Stomach (tissue), 9 donors: ENCODE results near the gene FBXO11. TPM values are rescaled to one million over a fixed set of nuclear protein-coding genes. Genes with fewer than 3 reads are reported as not detected.

ENCODE experiments used
- DNase-seq, 2 donors: peaks; one replicate each; pipeline versions ENCODE4 v3.0.0 to v3.0.0-alpha.2; 2013 to 2019
- H3K27ac ChIP-seq, 5 donors: fragments of 200-600 bp in 4 of 5; sonication (generic) in 4 of 5; one replicate each; pipeline ENCODE4 v1.5.1; 2013 to 2019; ENCODE audit warnings: mild to moderate bottlenecking in 1 of 5, moderate library complexity in 1 of 5
- H3K27me3 ChIP-seq, 3 donors: fragments of 200-600 bp; sonication (generic); one replicate each; pipeline ENCODE4 v1.5.1; 2017 to 2019; ENCODE audit warnings: mixed run types in 1 of 3
- H3K36me3 ChIP-seq, 4 donors: fragments of 200-600 bp; sonication (generic); 1 replicate in 3 of 4; 2 replicates in 1 of 4; pipeline ENCODE4 v1.5.1; 2016 to 2019
- H3K4me1 ChIP-seq, 4 donors: fragments of 200-600 bp; sonication (generic); one replicate each; pipeline ENCODE4 v1.5.1; 2016 to 2019
- H3K4me3 ChIP-seq, 4 donors: fragments of 200-600 bp; sonication (generic) in 3 of 4; one replicate each; pipeline ENCODE4 v1.5.1; 2016 to 2019; ENCODE audit warnings: mild to moderate bottlenecking in 1 of 4
- H3K9me3 ChIP-seq, 4 donors: fragments of 200-600 bp; sonication (generic); one replicate each; pipeline ENCODE4 v1.5.1; 2016 to 2019
- EP300 ChIP-seq: sonication (generic); formaldehyde crosslinking; IDR thresholded peaks from one replicate; pipeline ENCODE4 v1.6.1; 2017; ENCODE audit warnings: antibody characterized with exemption
- POLR2A ChIP-seq, 4 donors: fragments of 450-650 bp; IDR thresholded peaks; one replicate each; pipeline ENCODE4 v1.6.1; 2016; ENCODE audit warnings: antibody characterized with exemption in 4 of 4, control low read depth in 2 of 4, mild to moderate bottlenecking in 1 of 4, moderate library complexity in 1 of 4
- POLR2AphosphoS5 ChIP-seq, 3 donors: sonication (generic); formaldehyde crosslinking; IDR thresholded peaks; one replicate each; pipeline ENCODE4 v1.6.1; 2016; ENCODE audit warnings: antibody characterized with exemption in 3 of 3
- WGBS, 5 donors: extraction: QIAGEN DNeasy Blood & Tissue Kit in 3 of 5; methylation state at CpG; one replicate each; pipeline versions ENCODE4 v1.1.5 to v1.1.7; 2013 to 2018; 5-methylcytosine and 5-hydroxymethylcytosine counted together
- intact Hi-C: fragments of 100-400 bp; cut with DNase I; formaldehyde crosslinking; loops from one replicate; pipeline ENCODE4 v1.15.1; 2023; ENCODE audit warnings: low total_unique reads
- polyA plus RNA-seq, 3 donors: library from polyadenylated mRNA; stranded (reverse); fragments of 200-250 nt; gene quantifications; one replicate each; pipeline ENCODE4 v1.2.3, GENCODE V29; 2013
- small RNA-seq, 4 donors: library from RNA; depleted of rRNA; stranded (forward); fragments of <200 nt; gene quantifications; one replicate each; pipeline ENCODE3, GENCODE V24; 2016
- total RNA-seq, 5 donors: library from RNA; depleted of rRNA; stranded (reverse); fragments of >200 nt; gene quantifications; one replicate each; pipeline versions ENCODE4 v1.1.0 to v1.2.3, GENCODE V29; 2014 to 2016
- TF ChIP-seq, protein P1 (sequence below), 7 experiments: fragments of 450-650 bp in 4 of 7; fragments of 200-600 bp in 3 of 7; sonication (generic) in 3 of 7; IDR thresholded peaks; one replicate each; pipeline ENCODE4 v1.5.1; 2016 to 2019; ENCODE audit warnings: antibody characterized with exemption in 7 of 7, control low read depth in 2 of 7, mild to moderate bottlenecking in 1 of 7
- donor health status: healthy with polysubstance abuse.
- donor health status: Bipolar disorder and iron deficiency.
- donor health status: healthy.

FBXO11 gene
- total and polyA plus RNA-seq, 8 donors, result 7.6 to 120 (median 30.8) TPM

DNA sequence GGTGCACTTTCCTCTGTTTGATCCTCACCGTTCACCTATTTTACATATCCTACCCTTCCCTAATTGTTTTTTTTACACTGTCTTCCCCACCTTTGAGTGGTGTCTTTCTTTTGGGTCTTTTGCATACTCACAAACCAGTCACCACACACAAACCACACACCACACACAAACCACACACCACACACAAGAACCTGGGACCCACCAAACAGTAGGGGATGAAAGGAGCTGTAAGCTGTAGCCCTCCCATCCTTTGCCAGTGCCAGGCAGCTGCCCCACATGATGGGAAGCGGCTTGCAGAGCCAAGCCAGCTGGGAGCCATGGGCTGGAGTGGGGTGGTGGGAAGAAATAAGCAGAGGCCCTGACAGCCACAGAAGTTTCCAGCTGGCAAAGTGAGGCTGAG lies 162.2 kb downstream of the FBXO11 start:
- no peak for DNase-seq
- Histone ChIP-seq H3K36me3 (no peaks in the 10 kb centered on the region), H3K27ac (no peak overlapping the region), H3K4me1 (no peaks in the 10 kb centered on the region), H3K4me3 (no peak overlapping the region), H3K27me3 (no peaks in the 10 kb centered on the region), H3K9me3 (peaks cover 0 to 21% (median 19%) of the 10 kb centered on the region in 4 donors)
- WGBS, 5 donors, result 65 to 80% (median 75%) methylated on average over 2 of the region's 2 CpGs
- intact Hi-C loops, result no loop called here
- TF ChIP-seq, protein P1, sequence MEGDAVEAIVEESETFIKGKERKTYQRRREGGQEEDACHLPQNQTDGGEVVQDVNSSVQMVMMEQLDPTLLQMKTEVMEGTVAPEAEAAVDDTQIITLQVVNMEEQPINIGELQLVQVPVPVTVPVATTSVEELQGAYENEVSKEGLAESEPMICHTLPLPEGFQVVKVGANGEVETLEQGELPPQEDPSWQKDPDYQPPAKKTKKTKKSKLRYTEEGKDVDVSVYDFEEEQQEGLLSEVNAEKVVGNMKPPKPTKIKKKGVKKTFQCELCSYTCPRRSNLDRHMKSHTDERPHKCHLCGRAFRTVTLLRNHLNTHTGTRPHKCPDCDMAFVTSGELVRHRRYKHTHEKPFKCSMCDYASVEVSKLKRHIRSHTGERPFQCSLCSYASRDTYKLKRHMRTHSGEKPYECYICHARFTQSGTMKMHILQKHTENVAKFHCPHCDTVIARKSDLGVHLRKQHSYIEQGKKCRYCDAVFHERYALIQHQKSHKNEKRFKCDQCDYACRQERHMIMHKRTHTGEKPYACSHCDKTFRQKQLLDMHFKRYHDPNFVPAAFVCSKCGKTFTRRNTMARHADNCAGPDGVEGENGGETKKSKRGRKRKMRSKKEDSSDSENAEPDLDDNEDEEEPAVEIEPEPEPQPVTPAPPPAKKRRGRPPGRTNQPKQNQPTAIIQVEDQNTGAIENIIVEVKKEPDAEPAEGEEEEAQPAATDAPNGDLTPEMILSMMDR (IDR thresholded peaks at IDR 0.05), result no peak
- no peak for TF ChIP-seq POLR2AphosphoS5 (IDR thresholded peaks at IDR 0.05)
- no peak for TF ChIP-seq POLR2A (IDR thresholded peaks at IDR 0.05)
- no peak for TF ChIP-seq EP300

DNA sequence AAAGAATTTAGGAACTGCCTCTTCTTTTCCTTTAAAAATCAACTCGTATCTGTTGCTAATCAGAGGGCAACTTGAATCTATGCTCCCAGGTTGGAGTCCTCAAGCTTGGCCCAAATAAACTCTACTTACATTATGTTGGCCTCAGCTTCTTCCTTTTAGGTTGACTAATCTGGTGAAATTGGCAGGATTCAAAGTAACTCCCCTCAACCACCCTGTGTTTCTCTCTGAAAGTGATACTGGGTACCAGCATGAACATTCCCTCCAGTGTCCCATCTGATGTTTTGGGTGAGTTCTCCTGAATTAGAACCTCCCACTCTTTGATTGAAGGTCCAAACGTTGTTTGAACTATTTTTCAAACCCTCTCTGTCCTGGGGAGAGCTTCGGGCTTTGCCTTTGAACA lies 164.7 kb downstream of the FBXO11 start:
- Histone ChIP-seq H3K27ac (no peak overlapping the region), H3K9me3 (peaks cover 0 to 1% (median under 1%) of the 10 kb centered on the region in 4 donors), H3K4me3 (no peak overlapping the region), H3K27me3 (no peaks in the 10 kb centered on the region), H3K4me1 (no peaks in the 10 kb centered on the region), H3K36me3 (no peaks in the 10 kb centered on the region)
- intact Hi-C loops, result no loop called here
- TF ChIP-seq POLR2AphosphoS5 (IDR thresholded peaks at IDR 0.05) (no peak), EP300 (no peak), POLR2A (IDR thresholded peaks at IDR 0.05) (no peak)
- TF ChIP-seq, protein P1 (IDR thresholded peaks at IDR 0.05), result no peak
- DNase-seq, result no peak
- 39 to 45% (median 41%) methylated on average over 3 of the region's 3 CpGs for WGBS, 5 donors

DNA sequence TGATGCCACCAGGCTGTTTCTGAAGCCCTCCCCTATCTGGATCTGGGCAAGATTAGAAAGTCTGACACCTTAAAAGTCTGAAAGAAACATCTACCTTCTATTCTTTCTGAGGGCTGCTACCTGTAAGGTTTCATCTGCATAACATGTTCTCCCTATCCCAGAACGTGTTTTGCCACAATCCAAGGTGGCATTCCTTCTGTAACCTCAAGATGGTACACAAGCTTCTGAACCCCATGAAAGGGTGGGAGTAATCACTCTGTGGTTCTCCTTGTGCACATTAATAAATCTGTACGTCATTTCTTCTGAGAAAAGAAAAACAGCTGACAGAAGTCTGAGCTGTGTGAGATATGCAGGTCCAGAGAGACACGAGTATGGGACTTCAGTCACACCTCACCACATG lies 165.2 kb downstream of the FBXO11 start:
- Histone ChIP-seq H3K9me3 (no peaks in the 10 kb centered on the region), H3K4me3 (no peak overlapping the region), H3K27ac (no peak overlapping the region), H3K27me3 (no peaks in the 10 kb centered on the region), H3K36me3 (no peaks in the 10 kb centered on the region), H3K4me1 (no peaks in the 10 kb centered on the region)
- intact Hi-C loops, result no loop called here
- WGBS, 5 donors, result 45 to 54% (median 47%) methylated on average over 3 of the region's 3 CpGs
- DNase-seq, result no peak
- TF ChIP-seq POLR2A (IDR thresholded peaks at IDR 0.05) (no peak), EP300 (no peak), POLR2AphosphoS5 (IDR thresholded peaks at IDR 0.05) (no peak)
- TF ChIP-seq, protein P1 (IDR thresholded peaks at IDR 0.05), result no peak

Small RNA genes lying within 50 kb of the gene (small RNA-seq; reads per million reads assigned to genes)
- gene RF00026, result 0 reads per million in 4 donors
- gene RPL36AP15, result 0 reads per million in 4 donors

Other genes with a start within 250 kb of the FBXO11 start
- gene MSH6, start 123.4 kb downstream of the FBXO11 start, total RNA-seq, result 10 to 100 TPM in 4 of 5 donors, 1 to 10 TPM in 1; 6.2 to 45.7 (median 12.8) TPM
- gene MSH6, start 123.4 kb downstream of the FBXO11 start, polyA plus RNA-seq, result 1 to 10 TPM; 5.7 to 7.5 (median 7.3) TPM